ENCODE measurements around the gene COL7A1.
"Not testable (repeated sequence)": the region's sequence is repeated elsewhere in the genome, so short reads cannot be mapped to it uniquely, and the experiment has no call there.

Gene COL7A1

DNA sequence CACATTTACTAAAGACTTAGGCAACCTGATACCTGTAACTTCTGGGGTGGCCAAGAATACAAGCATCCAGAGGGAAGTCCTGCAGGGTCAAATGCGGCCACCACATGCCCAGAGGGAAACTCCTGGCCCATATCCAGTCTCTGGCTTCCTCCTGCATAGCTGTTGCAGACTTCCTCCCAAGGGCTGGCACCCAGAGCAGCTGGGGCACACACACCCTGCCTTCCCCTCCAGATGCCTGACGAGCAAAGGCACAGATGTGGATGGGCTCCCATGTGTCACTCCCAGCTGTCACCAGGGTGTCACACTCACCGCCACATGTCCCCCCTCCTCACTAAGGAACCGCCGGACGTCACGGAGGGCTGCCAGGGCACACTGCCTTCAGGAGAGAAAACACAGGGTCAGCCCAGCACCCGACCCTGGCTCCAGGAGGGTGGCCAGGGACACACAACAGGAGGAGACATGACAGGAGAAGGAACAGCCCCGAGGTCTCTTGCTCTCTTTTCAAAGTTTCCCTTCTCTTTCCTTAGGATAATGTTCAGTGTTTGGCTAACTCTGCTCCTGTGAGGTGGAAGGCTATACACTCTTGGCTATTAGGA lies 51.8 kb downstream of the COL7A1 start:
- DNase-seq (ENCODE audit: low spot score): no peak

DNA sequence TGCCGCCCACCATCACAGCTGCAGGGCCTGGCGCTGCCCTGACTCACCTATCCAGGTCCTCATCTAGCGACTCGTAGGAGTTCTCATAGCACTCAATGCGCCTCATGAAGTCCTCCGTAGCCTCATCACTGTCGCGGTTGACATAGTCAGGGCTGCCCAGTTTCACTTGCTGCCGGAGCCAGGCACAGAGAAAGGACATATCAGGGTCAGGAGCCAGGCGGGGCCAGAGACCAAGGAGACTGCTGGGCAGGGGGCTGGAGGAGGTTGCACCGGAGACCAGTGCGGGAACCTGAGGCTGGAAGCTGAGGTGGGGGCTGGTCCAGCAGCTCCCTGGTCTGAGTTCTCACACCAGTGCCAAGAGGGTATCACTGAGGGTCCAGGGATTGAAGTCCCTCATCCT lies 56.7 kb downstream of the COL7A1 start:
- DNase-seq (ENCODE audit: low spot score): no peak

DNA sequence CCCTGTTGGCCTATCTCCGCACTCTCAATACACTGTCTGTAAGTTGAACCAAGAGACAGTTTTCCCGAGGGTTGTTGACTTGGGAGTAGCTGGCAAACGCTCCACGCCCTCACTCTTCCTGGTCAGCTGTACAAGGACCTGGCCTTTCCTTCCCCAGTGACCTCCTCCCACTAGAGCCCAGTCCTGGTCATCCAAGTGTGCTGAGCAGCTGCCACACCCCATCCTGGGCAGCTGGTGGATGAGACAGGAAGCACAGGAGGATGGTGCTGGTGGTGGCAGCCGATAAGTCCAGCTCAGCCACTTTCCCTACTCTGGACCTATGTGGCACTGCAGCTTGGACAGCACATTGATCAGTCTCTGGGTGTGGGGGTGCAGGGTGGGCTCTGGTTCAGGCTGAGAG lies 58.3 kb downstream of the COL7A1 start:
- no peak for DNase-seq (ENCODE audit: low spot score)

DNA sequence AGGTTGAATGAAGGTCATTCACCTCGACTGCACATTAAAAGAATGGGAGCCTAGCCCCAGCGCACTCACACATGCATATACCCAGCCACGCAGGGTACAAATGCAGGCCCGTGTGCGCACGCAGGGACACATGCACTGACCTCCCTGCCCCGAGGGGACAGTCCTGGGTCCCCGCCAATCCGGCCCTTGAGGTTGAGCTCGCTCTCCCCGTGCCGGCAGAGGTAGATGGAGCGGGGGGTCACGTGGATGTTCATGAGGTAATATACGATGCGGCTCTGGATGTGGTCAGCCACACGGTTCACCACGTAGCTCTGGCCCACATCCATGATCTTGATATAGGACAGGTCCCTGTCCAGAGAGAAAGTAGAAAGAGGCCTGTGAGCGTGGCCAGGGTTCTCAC lies 59.0 kb downstream of the COL7A1 start:
- no peak for DNase-seq (ENCODE audit: low spot score)

DNA sequence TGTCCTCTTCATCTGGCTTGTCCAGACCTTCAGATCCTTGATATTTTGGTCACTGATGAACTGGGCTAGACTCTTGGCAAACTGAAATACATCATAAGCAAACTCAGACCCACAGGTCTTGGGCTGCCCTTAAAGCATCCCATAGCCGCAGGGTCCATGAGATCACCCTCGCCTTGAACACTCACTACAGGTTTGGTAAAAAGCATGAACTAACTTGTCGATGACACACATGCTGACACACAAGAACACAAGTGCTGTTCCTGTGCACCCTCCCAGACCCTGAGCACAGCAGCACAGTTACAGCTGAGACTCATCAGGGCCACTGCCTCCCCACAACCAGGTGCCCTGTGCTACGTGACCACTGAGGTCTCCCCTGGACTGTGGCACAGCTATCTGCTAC lies 59.6 kb downstream of the COL7A1 start:
- no peak for DNase-seq (ENCODE audit: low spot score)

DNA sequence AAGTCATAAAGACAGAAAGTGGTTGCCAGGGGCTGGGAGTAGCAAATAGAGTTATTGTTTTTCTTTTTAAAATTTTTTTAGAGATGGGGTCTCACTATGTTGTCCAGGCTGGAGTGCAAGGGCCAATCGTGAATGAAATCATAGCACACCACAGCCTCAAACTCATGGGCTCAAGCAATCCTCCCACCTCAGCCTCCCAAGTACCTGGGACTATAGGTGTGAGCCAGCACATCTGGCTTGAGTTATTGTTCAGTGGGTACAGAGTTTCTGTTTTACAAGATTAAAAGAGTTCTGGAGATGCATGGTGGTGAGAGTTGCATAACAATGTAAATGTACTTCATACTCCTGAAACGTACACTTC lies 62.2 kb downstream of the COL7A1 start:
- no peak for DNase-seq (ENCODE audit: low spot score)

DNA sequence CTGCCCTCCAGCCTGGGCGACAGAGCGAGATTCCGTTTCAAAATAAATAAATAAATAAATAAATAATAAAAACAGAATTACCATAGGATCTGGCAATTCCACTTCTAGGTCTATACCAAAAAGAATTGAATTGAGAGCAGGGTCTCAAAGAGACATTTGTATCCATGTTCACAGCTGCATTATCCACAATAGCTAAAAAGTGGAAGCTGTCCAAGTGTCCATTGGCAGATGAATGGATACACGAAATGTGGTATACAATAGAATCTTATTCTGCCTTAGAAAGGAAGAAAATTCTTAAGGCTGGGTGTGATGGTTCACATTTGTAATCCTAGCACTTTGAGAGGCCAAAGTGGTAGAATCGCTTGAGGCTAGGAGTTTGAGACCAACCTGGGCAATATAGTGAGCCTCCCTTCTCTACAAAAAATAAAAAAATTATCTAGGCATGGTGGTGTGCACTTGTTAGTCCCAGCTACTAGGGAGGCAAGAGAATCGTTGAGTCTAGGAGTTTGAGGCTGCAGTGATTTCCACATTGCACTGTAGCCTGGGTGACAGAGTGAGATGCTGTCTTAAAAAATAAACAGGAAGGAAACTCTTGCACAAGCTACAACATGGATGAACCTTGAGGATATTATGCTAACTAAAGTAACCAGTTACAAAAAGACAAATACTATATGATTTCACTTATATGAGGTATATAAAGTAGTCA lies 62.7 kb downstream of the COL7A1 start:
- DNase-seq (ENCODE audit: low spot score): no peak

DNA sequence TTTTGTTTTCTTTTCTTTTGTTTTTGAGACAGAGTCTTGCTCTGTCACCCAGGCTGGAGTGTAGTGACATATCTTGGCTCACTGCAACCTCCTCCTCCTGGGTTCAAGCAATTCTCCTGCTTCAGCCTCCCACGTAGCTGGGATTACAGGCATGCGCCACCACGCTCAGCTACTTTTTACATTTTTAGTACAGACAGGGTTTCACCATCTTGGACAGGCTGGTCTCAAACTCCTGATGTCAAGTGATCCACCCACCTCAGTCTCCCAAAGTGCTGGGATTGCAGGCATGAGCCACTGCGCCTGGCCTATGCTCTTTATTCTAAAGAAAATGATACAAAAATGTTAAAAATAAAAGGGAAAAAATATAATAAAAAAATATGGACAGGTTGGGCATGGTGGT lies 64.4 kb downstream of the COL7A1 start:
- DNase-seq (ENCODE audit: low spot score): not testable (repeated sequence)

DNA sequence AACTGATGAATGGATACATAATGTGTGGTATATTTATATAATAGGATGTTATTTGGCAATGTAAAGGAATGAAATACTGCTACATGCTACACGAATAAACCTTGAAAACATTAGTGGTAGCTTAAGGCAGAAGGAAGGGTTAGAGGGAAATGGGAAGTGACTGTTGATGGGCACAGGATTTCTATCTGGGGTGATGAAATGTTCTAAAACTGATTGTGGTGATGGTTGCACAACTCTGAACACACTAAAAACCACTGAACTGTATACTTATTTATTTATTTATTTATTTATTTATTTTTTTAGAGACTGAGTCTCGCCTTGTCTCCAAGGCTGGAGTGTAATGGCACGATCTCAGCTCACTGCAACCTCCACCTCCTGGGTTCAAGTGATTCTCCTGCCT lies 66.4 kb downstream of the COL7A1 start:
- DNase-seq (ENCODE audit: low spot score): no peak

DNA sequence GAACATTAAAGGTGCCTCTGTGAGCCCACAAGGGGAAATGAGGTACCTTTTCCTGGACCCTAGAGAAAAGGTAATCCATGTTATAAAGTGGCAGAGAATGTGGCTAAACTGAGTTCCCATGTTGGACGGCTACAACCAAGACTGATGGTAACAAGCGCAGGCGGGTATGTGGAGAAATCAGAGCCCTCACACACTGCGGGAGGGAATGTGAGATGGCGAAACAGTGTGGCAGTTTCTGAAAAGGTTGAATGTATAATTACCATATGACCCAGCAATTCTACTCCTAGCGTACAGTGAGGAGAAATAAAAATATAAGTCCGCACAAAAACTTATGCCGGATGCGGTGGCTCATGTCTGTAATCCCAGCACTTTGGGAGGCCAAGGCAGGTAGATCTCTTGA lies 67.1 kb downstream of the COL7A1 start:
- DNase-seq (ENCODE audit: low spot score): no peak

DNA sequence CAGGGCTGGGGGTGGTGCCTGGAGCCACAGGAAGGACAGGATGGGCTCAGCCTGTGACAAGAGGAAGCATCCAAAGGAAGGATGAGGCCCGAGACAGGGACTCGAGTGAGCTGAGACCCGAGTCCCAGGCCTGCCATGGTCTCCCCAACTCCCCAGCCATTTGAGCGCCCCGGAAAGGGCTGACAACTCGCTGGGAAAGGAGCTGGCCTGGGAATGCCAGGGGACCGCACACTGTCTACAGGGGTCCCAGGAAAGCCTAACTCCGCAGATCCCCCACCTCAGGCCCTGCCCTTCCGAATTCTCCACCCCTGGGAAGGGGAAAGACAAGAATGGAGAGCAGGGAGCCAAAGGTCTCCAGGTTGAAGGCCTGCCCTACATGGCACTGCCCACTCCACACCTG lies 70.2 kb downstream of the COL7A1 start:
- no peak for DNase-seq (ENCODE audit: low spot score)

DNA sequence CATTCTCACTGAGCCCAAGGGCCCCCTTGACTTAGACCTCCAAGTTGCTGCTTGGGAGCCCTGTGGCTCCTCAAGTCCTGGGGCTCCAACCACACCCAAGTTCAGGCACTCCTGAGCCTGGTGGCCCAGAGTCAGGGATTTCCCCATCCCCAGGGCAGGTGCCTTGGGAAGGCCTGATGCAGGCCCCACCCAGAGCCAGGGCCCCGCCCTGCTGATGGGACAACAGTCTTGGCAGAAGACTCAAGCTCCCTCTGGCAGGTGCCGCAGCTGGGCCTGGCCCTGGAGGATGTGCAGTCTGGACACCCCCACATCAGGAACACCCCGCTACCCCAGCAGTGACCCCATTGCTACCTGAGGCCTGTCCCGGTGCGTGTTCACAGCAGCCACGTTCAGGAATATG lies 73.5 kb downstream of the COL7A1 start:
- DNase-seq (ENCODE audit: low spot score): no peak

DNA sequence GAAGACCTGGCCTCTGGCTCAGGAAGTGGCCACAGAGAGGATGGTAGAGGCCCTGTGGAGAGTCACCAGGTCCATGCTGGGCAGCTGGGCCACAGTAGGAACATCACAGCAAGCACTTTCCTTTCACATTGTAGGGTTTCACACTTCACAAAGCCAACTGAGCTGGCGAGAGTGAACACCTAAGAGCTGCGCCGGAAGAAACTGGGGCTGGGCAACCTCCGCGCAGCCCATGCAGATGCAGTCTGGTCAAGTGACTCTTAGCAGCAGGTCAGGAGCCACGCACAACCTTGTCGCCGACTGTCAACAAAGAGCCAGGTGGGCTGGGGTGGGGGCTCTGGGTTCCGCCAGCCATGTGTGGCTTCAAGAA lies 75.9 kb downstream of the COL7A1 start:
- DNase-seq (ENCODE audit: low spot score): no peak

DNA sequence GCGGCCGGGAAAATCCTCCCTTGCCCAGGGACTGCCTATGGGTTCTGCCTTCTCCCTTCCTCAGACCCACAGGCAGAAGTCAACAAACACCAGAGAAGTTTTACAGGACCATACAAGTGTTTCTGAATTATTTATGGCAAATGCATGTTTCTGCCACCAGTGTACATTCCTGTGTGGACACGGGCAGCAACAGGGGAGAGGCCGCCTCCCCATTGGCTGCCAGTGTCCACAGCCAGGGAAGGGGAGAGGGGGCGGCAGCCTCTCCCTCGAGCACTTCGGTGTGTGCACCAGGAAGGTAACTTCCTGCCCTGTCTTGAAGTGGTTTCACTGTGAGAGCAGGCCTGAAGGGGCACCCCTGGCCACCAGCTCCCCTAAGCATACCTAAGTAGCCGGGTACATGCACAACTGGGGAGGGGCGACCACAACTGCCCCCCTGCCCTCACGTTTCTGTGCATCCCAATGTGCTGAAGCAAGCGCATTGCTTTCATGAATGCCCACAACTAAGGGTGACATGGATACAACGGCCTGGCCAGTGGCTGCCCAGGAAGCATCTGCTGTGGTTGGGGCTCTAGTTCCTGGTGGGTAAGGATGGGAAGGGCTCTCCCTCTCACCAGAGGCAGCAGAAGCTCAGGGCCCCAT lies 76.4 kb downstream of the COL7A1 start:
- DNase-seq (ENCODE audit: low spot score): no peak

DNA sequence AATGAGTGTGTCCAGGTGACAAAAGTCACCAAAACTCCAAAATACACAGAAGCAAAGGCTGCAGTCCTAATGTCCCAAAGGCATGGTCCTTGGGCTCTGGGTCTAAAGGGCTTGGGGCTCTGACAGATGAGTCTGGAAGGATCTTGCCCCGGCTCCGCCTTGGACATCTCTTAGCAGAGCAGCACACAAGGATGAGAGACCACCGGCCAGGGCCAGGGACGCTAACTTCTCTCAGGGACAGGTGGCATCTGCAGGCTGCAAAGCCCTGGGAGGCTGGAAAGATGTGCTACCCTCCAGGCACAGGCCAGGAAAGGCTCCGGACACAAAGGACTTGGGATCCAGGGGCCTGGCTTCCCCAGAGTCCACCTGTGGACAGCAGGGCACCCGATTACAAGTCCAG lies 77.1 kb downstream of the COL7A1 start:
- DNase-seq (ENCODE audit: low spot score): no peak

DNA sequence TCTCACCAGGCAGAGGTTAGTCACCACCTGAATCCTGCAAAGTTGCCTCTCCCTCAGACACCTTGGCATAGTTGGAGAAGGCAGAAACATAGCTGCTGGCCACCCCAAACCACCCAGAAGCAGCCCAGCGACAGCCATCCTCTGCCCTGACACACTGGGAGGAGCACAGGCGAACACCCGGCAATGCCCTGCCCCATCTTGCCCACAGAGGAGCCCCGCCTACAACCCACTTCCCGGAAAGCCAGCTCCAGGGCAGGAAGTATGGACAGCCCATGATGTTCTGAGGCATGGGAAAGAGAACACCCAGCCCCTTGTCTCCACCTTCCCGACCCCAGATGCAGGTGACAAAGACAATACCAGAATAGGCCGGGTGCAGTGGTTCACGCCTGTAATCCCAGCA lies 78.6 kb downstream of the COL7A1 start:
- DNase-seq (ENCODE audit: low spot score): no peak

DNA sequence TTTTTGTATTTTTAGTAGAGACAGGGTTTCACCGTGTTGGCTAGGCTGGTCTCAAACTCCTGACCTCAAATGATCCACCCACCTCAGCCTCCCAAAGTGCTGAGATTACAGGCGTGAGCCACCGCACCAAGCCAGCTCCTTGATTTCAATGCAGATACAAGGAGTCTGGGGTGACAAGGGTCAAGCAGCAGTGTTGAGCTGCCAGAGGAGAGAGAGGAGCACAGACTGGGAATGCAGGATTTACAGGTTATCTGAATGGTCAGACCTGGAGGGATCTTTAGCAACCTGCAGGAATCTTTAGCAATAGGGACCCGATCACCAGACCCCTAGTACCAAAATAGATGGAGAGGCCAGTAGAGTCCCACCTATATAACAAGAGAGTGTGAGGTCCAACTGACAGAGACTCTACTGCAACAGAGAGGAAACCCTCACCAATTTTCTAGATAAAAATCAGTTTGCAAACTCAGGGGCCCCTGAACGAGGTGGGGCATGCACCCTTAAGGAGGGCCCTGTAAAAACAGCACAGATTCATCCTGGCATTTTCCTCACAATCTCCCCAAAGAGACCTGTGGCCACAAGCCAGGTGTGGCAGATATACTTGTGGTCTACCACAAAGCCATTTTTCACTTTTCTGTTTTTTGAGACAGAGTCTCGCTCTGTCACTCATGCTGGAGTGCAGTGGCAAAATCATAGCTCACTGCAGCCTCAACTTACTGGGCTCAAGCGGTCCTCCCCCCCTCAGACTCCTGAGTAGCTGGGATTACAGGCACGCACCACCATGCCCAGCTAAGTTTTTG lies 80.5 kb downstream of the COL7A1 start:
- DNase-seq (ENCODE audit: low spot score): no peak

Measured in hematopoietic multipotent progenitor cell treated with erythropoietin and hydrocortisone succinate and interleukin-3 and kit ligand, for 17 days (in vitro differentiated cells).